NCI-H146 treated with DMSO at 0.1 percent for 48 hours (cell line): Measurements from ENCODE around the gene ADCYAP1R1.
"Not testable (repeated sequence)": the region's sequence is repeated elsewhere in the genome, so short reads cannot be mapped to it uniquely, and the experiment has no call there.

Experiments
- DNase-seq: peaks from one replicate; lab custom pipeline; 2025; ENCODE audit not compliant: unreplicated experiment; lab: John Stamatoyannopoulos, UW

ADCYAP1R1 gene

DNA sequence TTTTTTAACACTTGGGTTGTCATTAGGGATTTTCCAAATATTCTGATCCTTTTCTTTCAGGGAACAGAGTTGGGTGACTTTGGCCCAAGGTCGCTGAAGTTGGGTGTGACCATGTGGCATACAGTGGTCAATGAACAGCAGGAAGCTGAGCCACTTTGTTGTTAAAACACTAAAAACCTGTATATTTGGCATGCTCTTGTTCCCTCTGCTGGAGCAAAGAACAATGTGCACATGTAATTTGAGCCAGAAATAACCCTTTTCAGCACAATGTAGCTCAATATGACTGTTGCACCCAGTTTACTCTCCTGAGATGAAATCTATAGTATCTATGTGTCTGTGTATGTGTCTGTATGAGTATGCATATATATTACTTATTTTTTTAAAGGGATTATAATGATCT, 74.9 kb downstream of the ADCYAP1R1 start:
- DNase-seq: no peak

DNA sequence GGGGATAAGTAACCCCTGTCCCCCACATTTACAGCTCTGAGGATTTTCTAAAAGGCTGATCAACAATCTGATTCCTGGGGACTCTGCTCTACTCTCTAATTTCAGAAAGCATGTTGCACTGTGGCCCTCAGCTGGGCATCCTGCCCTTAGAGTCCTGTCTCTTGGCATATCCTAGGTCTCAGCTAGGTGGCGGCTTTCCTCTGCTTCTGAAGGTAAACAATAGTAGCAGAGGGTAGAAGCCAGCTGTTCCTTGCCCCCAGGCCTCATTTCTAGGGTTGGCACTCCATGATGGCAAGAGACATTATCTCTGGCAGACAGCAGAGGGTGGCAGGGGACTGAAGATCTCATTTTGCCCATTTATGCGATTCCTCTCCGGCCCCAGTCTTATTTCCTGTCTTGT, 77.0 kb downstream of the ADCYAP1R1 start:
- DNase-seq: no peak

DNA sequence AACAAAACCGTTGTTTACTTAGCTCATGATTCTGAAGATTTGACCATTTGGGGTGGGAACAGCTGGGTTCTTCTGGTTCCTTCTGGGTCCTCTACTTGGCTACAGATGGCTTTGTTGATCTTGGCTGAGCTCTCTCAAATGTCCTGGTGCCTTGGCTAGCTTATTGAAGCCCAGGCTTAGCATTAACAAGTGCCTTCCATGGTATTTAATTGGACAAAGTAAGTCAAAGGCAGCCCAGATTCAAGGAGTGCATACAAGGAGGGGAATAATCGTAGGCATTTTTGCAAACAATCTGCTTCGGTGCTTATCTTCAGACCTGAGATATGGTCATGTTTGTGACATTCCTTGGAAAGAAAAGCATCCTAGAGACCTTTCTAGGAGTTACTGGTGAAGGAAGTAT, 81.4 kb downstream of the ADCYAP1R1 start:
- no peak for DNase-seq

DNA sequence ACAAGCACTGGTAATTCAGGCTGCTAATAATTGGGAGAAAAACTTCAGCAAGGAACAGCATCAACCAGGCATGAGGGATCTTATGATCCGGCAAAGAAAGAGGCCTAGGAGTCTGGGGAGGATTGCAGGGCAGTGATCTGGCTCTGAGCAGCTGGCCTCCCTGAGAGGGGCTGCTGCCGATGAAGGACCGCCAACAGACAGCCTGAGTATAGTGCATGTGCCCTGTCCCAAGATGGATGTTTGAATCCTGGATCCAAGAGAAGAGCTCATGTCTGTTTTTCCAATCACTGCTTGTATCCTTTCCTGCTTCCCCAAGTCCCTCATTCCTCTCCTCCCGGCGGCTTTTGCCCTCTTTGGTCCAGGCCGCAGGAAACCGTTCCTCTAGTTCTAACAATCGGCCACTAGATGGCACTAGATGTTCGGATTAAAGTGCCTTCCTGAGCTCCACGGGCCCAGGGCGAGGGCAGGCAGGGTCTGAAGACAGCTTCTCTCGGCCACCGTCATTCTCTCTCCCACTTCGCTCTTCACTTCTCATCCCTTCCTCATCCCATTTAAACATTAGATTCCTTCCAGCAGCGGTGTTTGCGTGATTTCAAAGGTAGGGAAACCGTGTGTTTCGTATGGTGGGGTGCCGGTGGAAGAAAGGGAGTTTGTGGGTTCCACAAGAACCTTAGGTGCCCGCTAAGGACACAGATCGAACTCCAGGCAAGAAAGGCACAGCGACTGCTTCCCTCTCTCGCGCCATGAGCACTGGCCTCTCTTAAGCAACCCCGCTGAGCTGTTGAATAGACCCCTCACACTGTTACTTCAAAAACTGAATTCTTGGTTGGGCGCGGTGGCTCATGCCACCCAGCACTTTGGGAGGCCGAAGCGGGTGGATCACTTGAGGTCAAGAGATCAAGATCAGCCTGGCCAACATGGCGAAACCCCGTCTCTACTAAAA, 82.4 kb downstream of the ADCYAP1R1 start:
- peak; percentile 63 for DNase-seq

DNA sequence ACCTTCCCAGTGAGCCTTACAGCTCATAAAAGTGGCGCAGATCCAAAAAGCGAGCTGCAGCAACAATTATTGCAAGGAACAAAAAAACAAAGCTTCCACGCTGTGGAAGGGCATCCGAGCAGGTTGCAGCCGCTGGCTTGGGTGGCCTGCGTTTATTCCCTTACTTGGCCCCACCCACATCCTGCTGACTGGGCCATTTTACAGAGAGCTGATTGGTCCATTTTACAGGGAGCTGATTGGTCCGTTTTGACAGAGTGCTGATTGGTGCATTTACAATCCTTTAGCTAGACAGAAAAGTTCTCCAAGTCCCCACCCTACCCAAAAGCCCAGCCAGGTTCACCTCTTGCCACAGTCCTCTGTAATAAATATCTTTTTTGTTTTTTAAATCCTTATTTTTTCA, 85.1 kb downstream of the ADCYAP1R1 start:
- DNase-seq: no peak

DNA sequence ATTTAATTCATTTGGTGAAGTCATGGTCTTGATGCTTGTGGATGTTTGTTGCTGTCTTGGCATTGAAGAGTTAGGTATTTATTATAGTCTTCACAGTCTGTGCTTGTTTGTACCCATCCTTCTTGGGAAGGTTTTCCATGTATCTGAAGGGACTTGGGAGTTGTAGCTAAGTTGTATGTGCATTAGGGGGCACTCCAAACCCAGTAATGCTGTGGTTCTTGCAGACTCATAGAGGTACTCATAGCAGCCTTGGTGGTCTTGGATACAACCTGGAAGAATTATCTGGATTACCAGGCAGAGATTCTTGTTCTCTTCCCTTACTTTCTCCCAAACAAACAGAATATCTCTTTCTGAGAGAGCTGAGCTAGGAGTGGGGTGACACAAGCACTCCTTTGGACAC, 93.2 kb downstream of the ADCYAP1R1 start:
- DNase-seq: no peak

DNA sequence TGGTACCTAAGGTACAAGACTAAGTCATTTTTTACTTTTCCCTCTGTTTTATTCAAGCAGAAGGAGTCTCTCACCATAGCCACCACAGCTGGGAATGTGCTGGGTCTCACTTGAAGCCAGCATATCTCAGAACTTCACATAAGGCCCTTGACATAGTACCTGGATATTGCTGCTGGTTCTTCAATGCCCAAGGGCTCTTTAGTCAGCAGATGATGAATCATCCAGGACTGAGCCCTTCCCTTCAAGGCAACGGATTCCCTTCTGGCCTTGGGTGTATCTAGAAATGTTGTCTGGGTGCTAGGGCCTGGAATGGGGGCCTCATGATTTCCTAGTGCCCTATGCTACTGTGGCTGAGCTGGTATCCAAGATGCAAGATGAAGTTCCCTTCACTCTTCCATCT, 93.9 kb downstream of the ADCYAP1R1 start:
- DNase-seq: no peak

DNA sequence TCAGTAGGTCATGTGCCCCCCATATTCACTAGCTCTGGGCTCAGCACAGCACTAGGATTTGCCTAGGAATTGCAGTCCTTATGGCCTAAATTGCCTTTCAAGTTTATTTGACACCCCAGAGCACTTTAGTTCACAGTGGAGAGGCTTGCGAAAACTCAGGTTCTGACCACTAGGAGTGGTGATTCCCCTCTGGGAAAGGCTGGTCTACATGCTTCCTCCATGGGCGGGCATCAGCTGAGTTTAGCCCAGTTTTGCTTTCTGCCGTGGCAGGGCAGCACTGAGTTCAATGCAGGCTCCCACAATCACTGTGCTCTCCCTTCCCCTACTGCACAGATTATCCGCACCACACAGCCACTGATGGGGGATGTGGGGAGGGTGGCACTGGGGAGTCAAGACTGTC, 94.4 kb downstream of the ADCYAP1R1 start:
- no peak for DNase-seq

DNA sequence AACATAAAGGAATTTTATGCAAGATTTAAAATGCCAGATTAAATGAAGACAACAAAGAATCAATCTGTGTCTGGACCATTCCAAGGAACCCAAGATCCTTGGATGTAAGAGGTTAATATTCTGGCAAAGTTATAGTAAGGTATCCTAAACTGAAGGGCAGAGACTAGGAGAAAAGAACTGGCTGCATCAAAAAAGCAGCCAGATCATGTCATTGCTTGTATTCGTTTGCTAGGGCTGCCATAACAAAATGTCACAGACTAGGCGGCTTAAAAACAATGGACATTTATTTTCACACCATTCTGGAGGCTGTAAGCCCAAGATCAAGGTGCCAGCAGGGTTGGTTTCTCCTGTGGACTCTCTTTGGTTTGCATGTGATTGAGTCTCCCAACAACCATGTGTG, 99.7 kb downstream of the ADCYAP1R1 start:
- no peak for DNase-seq

DNA sequence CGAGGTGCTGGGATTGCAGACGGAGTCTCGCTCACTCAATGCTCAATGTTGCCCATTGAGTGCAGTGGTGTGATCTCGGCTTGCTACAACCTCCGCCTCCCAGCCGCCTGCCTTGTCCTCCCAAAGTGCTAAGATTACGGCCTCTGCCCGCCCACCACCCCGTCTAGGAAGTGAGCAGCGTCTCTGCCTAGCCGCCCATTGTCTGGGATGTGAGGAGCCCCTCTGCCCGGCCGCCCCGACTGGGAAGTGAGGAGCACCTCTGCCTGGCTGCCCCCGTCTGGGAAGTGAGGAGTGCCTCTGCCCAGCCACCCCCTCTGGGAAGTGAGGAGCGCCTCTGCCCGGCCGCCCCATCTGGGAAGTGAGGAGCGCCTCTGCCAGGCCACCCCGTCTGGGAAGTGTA, 101.2 kb downstream of the ADCYAP1R1 start:
- not testable (repeated sequence) for DNase-seq

DNA sequence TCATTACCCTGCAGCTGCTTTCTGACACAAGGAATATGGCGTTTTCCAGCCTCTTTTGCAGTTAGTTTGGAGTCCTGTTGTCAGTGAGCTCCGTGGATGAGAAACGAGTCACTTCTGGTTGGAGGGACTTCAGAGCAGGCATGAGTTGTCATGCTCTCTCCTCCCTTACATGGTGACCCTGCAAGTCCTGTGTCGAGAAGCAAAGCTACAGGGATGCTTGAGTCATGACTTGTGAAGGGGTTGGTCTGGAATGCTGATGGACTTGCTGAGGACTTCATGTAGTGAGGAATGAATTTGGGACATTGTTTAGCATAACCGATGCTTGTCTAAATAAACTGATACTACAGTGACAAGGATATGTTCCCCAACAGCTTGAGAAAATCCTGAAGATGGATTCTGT, 108.8 kb downstream of the ADCYAP1R1 start:
- no peak for DNase-seq
